Lower leg skin (tissue), 3 donors: ENCODE measurements around the gene TINAGL1.

ENCODE experiments used
- POLR2A ChIP-seq, 2 donors: fragments of 450-650 bp; IDR thresholded peaks; one replicate each; pipeline ENCODE4 v1.6.1; 2016 to 2017; ENCODE audit warnings: antibody characterized with exemption in 2 of 2, mild to moderate bottlenecking in 1 of 2, moderate library complexity in 1 of 2
- TF ChIP-seq, protein P1 (sequence below), 3 donors: fragments of 450-650 bp; IDR thresholded peaks; one replicate each; pipeline ENCODE4 v1.5.1; 2016; ENCODE audit warnings: antibody characterized with exemption in 3 of 3, mild to moderate bottlenecking in 3 of 3, moderate library complexity in 2 of 3

DNA sequence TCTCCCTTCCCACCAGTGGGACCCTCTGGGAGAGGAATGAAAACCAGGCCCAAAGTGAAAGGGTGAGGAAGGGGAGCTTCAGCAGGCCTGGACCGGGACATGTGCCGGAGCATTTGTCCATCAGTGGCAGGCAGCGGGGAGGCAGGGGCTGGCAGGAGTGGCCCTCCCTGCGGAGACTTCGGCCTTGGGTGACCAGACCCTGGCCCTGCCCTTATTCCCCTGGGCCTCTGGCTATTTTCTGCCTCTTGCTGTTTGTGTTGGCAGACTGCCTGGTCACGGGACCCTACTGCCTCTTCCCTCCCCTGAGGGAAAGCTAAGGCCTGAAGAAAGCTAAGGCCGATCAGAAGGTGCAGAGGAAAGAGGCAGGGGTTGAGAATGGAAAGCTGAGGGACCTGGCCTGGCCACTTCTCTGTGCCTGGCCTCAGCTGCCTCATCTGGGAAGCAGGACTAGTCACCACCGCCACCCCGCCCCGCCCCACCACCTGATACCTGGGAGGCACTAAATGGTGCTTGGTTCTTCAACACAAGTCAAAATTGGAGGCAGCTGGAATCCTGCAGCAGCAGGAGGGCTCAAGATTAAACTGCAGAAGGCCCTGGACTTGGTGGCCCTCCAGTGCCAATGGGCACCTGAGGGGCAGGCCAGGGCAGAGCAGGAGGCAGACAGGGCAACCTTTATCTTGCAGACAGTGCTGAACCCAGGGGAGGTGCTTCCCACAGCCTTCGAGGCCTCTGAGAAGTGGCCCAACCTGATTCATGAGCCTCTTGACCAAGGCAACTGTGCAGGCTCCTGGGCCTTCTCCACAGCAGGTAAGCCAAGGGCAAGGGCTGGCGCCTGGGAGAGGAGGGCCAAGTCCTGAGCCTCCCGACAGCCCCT, 7.9 kb downstream of the TINAGL1 start:
- TF ChIP-seq, protein P1, sequence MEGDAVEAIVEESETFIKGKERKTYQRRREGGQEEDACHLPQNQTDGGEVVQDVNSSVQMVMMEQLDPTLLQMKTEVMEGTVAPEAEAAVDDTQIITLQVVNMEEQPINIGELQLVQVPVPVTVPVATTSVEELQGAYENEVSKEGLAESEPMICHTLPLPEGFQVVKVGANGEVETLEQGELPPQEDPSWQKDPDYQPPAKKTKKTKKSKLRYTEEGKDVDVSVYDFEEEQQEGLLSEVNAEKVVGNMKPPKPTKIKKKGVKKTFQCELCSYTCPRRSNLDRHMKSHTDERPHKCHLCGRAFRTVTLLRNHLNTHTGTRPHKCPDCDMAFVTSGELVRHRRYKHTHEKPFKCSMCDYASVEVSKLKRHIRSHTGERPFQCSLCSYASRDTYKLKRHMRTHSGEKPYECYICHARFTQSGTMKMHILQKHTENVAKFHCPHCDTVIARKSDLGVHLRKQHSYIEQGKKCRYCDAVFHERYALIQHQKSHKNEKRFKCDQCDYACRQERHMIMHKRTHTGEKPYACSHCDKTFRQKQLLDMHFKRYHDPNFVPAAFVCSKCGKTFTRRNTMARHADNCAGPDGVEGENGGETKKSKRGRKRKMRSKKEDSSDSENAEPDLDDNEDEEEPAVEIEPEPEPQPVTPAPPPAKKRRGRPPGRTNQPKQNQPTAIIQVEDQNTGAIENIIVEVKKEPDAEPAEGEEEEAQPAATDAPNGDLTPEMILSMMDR (IDR thresholded peaks at IDR 0.05), result no peak
- no peak for TF ChIP-seq POLR2A (IDR thresholded peaks at IDR 0.05)
